ENCODE measurements around the gene NRG2. TPM values are rescaled to one million over a fixed set of nuclear protein-coding genes. Genes with fewer than 3 reads are reported as not detected.

NRG2 gene
- total RNA-seq, 1 donor from 2014 or later, result 0.81 TPM

DNA sequence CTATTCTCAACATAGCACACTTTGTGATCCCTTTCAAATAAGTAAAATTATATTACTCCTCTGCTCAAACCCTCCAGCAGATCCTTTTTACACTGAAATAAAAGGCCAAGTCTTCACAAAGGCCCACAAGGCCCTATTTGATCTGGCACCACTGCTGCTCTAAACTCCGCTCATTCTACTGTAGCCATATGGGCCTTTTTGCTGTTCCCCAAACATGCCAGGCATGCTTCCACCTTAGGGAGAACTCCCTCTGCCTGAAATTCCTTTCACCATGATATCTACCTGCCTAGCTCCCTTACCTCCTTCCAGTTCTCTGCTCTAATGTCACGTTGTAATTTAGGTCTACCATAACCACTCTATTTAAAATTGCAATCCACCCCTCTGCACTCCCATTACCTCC lies 28.3 kb downstream of the NRG2 start:
- TF ChIP-seq, protein P1, sequence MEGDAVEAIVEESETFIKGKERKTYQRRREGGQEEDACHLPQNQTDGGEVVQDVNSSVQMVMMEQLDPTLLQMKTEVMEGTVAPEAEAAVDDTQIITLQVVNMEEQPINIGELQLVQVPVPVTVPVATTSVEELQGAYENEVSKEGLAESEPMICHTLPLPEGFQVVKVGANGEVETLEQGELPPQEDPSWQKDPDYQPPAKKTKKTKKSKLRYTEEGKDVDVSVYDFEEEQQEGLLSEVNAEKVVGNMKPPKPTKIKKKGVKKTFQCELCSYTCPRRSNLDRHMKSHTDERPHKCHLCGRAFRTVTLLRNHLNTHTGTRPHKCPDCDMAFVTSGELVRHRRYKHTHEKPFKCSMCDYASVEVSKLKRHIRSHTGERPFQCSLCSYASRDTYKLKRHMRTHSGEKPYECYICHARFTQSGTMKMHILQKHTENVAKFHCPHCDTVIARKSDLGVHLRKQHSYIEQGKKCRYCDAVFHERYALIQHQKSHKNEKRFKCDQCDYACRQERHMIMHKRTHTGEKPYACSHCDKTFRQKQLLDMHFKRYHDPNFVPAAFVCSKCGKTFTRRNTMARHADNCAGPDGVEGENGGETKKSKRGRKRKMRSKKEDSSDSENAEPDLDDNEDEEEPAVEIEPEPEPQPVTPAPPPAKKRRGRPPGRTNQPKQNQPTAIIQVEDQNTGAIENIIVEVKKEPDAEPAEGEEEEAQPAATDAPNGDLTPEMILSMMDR (IDR thresholded peaks at IDR 0.05; ENCODE audit: partially characterized antibody, unreplicated experiment), result no peak

DNA sequence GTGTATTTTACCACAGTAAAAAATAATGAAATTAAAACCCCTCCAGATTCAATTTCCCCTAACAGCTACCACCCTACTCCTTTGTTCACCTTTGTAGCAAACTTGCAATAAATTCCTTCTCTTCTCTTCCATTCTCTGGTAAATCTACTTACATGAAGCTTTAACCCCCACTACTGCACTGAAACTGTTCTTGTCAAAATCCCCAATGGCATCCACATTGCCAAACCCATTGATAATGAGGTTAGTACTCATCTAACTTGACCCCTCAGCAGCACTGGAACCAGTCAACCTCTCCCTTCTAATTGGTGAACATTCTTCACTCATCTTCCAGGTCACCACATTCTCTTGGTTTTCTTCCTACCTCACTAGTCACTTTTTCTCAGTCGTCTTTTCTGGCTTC lies 29.6 kb downstream of the NRG2 start:
- H3K4me1 Mint-ChIP-seq (ENCODE audit: low read depth, unreplicated experiment), result no peaks in the 10 kb centered on the region
- H3K27me3 Mint-ChIP-seq (ENCODE audit: unreplicated experiment), result no peaks in the 10 kb centered on the region
- H3K4me3 Mint-ChIP-seq (ENCODE audit: unreplicated experiment), result no peak overlapping the region
- no peak for DNase-seq
- TF ChIP-seq, protein P1 (IDR thresholded peaks at IDR 0.05; ENCODE audit: partially characterized antibody, unreplicated experiment), result no peak
- H3K27ac Mint-ChIP-seq (ENCODE audit: unreplicated experiment), result no peak overlapping the region
- no peaks in the 10 kb centered on the region for H3K36me3 Mint-ChIP-seq (ENCODE audit: unreplicated experiment)
- no peaks in the 10 kb centered on the region for H3K9me3 Mint-ChIP-seq (ENCODE audit: unreplicated experiment)

More for the DNA sequence above, 28.3 kb downstream of the NRG2 start:
- DNase-seq, result no peak
- H3K9me3 Mint-ChIP-seq (ENCODE audit: unreplicated experiment), result peaks cover 2% of the 10 kb centered on the region
- no peak overlapping the region for H3K27ac Mint-ChIP-seq (ENCODE audit: unreplicated experiment)
- no peak overlapping the region for H3K4me3 Mint-ChIP-seq (ENCODE audit: unreplicated experiment)
- H3K4me1 Mint-ChIP-seq (ENCODE audit: low read depth, unreplicated experiment), result no peaks in the 10 kb centered on the region
- H3K27me3 Mint-ChIP-seq (ENCODE audit: unreplicated experiment), result no peaks in the 10 kb centered on the region
- no peaks in the 10 kb centered on the region for H3K36me3 Mint-ChIP-seq (ENCODE audit: unreplicated experiment)

DNA sequence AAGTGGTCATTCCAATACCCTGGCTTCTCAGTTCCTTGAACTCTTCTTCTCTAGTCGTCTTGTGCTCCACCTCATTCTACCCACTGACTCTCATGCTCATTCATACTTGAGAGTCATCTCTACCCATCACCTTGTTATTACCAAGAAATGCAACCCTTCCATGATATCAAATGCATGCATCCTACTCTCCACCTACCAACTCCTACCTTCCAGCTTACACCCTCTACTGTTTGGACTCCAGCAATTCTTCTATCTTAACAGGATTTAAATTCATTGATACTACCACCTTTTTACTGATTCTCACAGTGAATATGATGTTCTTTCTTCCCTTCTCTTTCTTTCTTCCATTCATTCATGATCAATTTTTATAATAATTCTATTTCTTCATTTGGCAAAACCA lies 30.7 kb downstream of the NRG2 start:
- DNase-seq, result no peak
- Mint-ChIP-seq H3K27me3 (ENCODE audit: unreplicated experiment) (no peaks in the 10 kb centered on the region), H3K36me3 (ENCODE audit: unreplicated experiment) (no peaks in the 10 kb centered on the region), H3K27ac (ENCODE audit: unreplicated experiment) (no peak overlapping the region), H3K9me3 (ENCODE audit: unreplicated experiment) (no peaks in the 10 kb centered on the region), H3K4me1 (ENCODE audit: low read depth, unreplicated experiment) (peaks cover 3% of the 10 kb centered on the region), H3K4me3 (ENCODE audit: unreplicated experiment) (no peak overlapping the region)
- TF ChIP-seq, protein P1 (IDR thresholded peaks at IDR 0.05; ENCODE audit: partially characterized antibody, unreplicated experiment), result no peak

DNA sequence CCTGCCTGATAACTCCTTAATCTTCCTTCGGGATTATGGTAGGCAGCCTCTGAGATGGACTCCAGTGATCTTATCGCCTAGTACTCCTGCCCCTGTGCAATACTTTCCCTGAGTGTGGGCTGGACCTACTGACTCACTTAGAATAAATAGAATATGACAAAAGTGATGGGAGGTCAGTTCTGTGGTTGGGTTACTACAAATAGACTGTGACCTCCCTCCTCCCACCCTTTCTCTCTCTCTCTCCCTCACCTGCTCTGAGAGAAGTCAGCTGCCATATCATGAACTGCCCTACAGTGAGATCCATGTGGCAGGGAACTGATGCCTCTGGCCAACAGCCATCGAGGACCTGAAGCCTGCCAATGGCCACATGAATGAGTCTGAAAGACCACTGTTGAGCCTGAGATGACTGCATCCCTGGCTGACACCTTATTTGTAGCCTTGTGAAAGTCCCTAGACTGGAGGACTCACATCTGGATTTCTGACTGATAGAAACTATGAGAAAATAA lies 31.7 kb downstream of the NRG2 start:
- H3K27me3 Mint-ChIP-seq (ENCODE audit: unreplicated experiment), result no peaks in the 10 kb centered on the region

DNA sequence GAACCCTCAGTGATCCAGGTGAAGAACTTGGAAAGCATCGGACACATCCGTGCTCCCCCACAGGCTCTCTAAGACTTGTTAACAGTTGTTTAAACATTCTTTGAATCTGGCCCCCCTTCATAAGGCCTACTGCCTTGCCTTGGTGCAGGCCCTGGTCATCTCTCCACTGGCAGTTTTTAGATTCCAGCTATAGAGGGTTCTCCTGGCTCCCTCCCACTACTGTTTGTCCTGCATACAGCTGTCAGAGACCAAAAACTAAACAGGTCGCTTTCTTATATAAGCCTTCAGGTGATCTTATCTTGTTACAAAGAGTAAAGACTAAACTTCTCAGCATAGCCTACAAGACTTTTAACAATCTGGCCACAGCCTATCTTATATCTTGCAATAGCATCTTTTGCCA lies 32.3 kb downstream of the NRG2 start:
- Mint-ChIP-seq H3K27ac (ENCODE audit: unreplicated experiment) (no peak overlapping the region), H3K36me3 (ENCODE audit: unreplicated experiment) (no peaks in the 10 kb centered on the region), H3K4me1 (ENCODE audit: low read depth, unreplicated experiment) (peaks cover 7% of the 10 kb centered on the region), H3K27me3 (ENCODE audit: unreplicated experiment) (no peaks in the 10 kb centered on the region), H3K4me3 (ENCODE audit: unreplicated experiment) (no peak overlapping the region), H3K9me3 (ENCODE audit: unreplicated experiment) (no peaks in the 10 kb centered on the region)
- TF ChIP-seq, protein P1 (IDR thresholded peaks at IDR 0.05; ENCODE audit: partially characterized antibody, unreplicated experiment), result no peak
- no peak for DNase-seq

More for the DNA sequence above, 31.7 kb downstream of the NRG2 start:
- Mint-ChIP-seq H3K36me3 (ENCODE audit: unreplicated experiment) (no peaks in the 10 kb centered on the region), H3K9me3 (ENCODE audit: unreplicated experiment) (no peaks in the 10 kb centered on the region), H3K27ac (ENCODE audit: unreplicated experiment) (no peak overlapping the region), H3K4me1 (ENCODE audit: low read depth, unreplicated experiment) (peaks cover 7% of the 10 kb centered on the region), H3K4me3 (ENCODE audit: unreplicated experiment) (no peak overlapping the region)
- TF ChIP-seq, protein P1 (IDR thresholded peaks at IDR 0.05; ENCODE audit: partially characterized antibody, unreplicated experiment), result no peak
- DNase-seq, result no peak
